K562 (cell line): ENCODE data around the gene RACGAP1. TPM values are rescaled to one million over a fixed set of nuclear protein-coding genes. Genes with fewer than 3 reads are reported as not detected.

Experiments
- CTBP1 ChIP-seq: fragments of 450-650 bp; IDR thresholded peaks from 2 replicates; pipeline ENCODE4 v1.6.1; 2016; ENCODE audit warnings: borderline replicate concordance
- ELF4 ChIP-seq: fragments of 450-650 bp; formaldehyde crosslinking; IDR thresholded peaks from 2 replicates; pipeline ENCODE4 v1.4.0; 2022; ENCODE audit warnings: missing genetic modification characterization
- ETV5 ChIP-seq: sonication (generic); formaldehyde crosslinking; IDR thresholded peaks from 2 replicates; pipeline ENCODE4 v1.4.0; 2020; ENCODE audit warnings: low read depth, mild to moderate bottlenecking, missing genetic modification reagents
- L3MBTL2 ChIP-seq: fragments of 450-650 bp; IDR thresholded peaks from 2 replicates; pipeline ENCODE4 v1.6.1; 2016; ENCODE audit warnings: mild to moderate bottlenecking, moderate library complexity
- PHB ChIP-seq: fragments of 250-450 bp; sonication (Bioruptor Pico); IDR thresholded peaks from 2 replicates; pipeline ENCODE4 v1.5.0; 2021
- ZNF263 ChIP-seq: sonication (generic); formaldehyde crosslinking; IDR thresholded peaks from 2 replicates; pipeline ENCODE4 v1.8.0; 2022; ENCODE audit warnings: mild to moderate bottlenecking, missing genetic modification reagents, borderline replicate concordance
- polyA plus RNA-seq, 8 experiments: library from polyadenylated mRNA; depleted of rRNA in 4 of 8; stranded (reverse) in 5 of 8; unstranded in 3 of 8; fragments of >200 nt; fragmentation: Nextera tagmentation in 2 of 8; fragmentation: Illumina TruSeq in 1 of 8; extraction: Ambion mirVana in 2 of 8; extraction: Trizol in 1 of 8; gene quantifications; 2 replicates each; pipeline versions ENCODE4 v1.2.1 to v1.2.3, GENCODE V29; 2011 to 2014; ENCODE audit warnings: inconsistent platforms in 1 of 8, missing spikeins in 1 of 8
- total RNA-seq, 7 experiments: library from RNA; depleted of rRNA in 6 of 7; stranded (reverse); fragments of >200 nt in 6 of 7; fragmentation: Illumina TruSeq in 2 of 7; extraction: Trizol in 2 of 7; gene quantifications; 2 replicates each; pipeline versions ENCODE4 v1.2.1 to v1.2.3, GENCODE V29; 2011 to 2021; ENCODE audit warnings: low replicate concordance in 1 of 7
- TF ChIP-seq, protein P1 (sequence below), 2 experiments: fragments of 450-650 bp; formaldehyde crosslinking in 1 of 2; IDR thresholded peaks; 2 replicates each; pipeline versions ENCODE4 v1.4.0 to v1.6.1; 2014 to 2020; ENCODE audit warnings: mild to moderate bottlenecking in 2 of 2, borderline replicate concordance in 1 of 2, low read depth in 1 of 2
- TF ChIP-seq, protein P2 (sequence below): sonication (generic); formaldehyde crosslinking; IDR thresholded peaks from 2 replicates; pipeline ENCODE4 v1.8.0; 2023; ENCODE audit warnings: mild to moderate bottlenecking, missing genetic modification reagents
- TF ChIP-seq, protein P3 (sequence below): sonication (generic); formaldehyde crosslinking; IDR thresholded peaks from 2 replicates; pipeline ENCODE4 v1.9.0; 2022; ENCODE audit warnings: mild to moderate bottlenecking, missing genetic modification reagents
- TF ChIP-seq, protein P4 (sequence below): fragments of 150-350 bp; IDR thresholded peaks from 2 replicates; pipeline ENCODE4 v1.6.1; 2014; ENCODE audit warnings: low read depth, mild to moderate bottlenecking, low read length, borderline replicate concordance

Gene RACGAP1
- total and polyA plus RNA-seq, 9 of the 15 experiments (the other 6 are each of a cell fraction or from before 2014, with no cell fraction given), result 56.4 to 92.9 (median 71.8) TPM

DNA sequence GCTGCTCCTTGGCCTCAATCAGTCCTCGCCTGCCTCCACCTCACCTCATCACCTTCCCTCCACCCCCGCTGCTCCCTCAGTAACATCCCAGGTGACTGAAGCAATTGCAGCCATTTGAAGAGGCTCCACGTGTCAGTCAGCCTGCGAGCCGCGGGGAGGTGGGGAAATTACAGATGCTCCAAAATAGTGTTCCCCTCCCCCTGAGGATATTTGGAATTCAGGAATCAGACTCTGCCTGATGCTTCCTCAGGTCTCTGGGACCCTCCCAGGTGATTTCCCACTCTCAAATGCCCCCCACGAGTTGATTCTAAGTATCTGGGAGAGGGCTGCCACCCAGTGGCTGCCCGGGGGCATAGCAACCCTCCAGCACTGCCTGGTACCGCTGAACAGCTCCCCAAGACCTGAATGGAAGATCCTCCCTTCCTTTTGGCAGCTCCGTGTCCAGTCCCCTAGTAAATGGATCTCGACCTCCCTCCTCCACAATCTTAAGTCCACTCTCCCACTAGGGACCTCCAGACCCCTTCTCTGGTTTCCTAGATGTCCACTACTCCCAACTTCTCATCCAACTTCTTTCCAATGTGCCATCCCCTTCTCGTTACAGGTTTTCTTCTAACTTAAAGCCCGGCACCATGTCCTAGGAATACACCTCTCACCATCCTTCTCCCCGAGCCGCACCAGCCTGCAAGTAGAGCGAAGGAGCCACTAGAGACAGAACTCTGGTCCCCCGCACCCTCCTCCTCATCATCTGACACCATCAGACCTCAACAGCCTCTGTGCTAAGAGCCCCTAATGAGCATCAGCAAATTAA lies 30.7 kb upstream of the RACGAP1 start (continued):
- TF ChIP-seq ZNF263 (0 out of 2 replicates have a peak, but pooled peaks have one; percentile 17), ETV5 (CRISPR knock-in tag) (no peak), PHB (CRISPR knock-in tag) (no peak), CTBP1 (peak; percentile 53; the same call in 1 of the 2 replicates), ELF4 (no peak), L3MBTL2 (peak; percentile 95)
- TF ChIP-seq, protein P1, sequence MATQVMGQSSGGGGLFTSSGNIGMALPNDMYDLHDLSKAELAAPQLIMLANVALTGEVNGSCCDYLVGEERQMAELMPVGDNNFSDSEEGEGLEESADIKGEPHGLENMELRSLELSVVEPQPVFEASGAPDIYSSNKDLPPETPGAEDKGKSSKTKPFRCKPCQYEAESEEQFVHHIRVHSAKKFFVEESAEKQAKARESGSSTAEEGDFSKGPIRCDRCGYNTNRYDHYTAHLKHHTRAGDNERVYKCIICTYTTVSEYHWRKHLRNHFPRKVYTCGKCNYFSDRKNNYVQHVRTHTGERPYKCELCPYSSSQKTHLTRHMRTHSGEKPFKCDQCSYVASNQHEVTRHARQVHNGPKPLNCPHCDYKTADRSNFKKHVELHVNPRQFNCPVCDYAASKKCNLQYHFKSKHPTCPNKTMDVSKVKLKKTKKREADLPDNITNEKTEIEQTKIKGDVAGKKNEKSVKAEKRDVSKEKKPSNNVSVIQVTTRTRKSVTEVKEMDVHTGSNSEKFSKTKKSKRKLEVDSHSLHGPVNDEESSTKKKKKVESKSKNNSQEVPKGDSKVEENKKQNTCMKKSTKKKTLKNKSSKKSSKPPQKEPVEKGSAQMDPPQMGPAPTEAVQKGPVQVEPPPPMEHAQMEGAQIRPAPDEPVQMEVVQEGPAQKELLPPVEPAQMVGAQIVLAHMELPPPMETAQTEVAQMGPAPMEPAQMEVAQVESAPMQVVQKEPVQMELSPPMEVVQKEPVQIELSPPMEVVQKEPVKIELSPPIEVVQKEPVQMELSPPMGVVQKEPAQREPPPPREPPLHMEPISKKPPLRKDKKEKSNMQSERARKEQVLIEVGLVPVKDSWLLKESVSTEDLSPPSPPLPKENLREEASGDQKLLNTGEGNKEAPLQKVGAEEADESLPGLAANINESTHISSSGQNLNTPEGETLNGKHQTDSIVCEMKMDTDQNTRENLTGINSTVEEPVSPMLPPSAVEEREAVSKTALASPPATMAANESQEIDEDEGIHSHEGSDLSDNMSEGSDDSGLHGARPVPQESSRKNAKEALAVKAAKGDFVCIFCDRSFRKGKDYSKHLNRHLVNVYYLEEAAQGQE (IDR thresholded peaks at IDR 0.05; ENCODE audit: borderline replicate concordance), result peak; percentile 93
- TF ChIP-seq, protein P1 (CRISPR knock-in tag; IDR thresholded peaks at IDR 0.05; ENCODE audit: low read depth), result no peak
- TF ChIP-seq, protein P2, sequence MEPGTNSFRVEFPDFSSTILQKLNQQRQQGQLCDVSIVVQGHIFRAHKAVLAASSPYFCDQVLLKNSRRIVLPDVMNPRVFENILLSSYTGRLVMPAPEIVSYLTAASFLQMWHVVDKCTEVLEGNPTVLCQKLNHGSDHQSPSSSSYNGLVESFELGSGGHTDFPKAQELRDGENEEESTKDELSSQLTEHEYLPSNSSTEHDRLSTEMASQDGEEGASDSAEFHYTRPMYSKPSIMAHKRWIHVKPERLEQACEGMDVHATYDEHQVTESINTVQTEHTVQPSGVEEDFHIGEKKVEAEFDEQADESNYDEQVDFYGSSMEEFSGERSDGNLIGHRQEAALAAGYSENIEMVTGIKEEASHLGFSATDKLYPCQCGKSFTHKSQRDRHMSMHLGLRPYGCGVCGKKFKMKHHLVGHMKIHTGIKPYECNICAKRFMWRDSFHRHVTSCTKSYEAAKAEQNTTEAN (CRISPR knock-in tag), result no peak
- TF ChIP-seq, protein P3, sequence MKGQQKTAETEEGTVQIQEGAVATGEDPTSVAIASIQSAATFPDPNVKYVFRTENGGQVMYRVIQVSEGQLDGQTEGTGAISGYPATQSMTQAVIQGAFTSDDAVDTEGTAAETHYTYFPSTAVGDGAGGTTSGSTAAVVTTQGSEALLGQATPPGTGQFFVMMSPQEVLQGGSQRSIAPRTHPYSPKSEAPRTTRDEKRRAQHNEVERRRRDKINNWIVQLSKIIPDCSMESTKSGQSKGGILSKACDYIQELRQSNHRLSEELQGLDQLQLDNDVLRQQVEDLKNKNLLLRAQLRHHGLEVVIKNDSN (CRISPR knock-in tag), result peak; percentile 39; the same call in 1 of the 2 replicates
- TF ChIP-seq, protein P4, sequence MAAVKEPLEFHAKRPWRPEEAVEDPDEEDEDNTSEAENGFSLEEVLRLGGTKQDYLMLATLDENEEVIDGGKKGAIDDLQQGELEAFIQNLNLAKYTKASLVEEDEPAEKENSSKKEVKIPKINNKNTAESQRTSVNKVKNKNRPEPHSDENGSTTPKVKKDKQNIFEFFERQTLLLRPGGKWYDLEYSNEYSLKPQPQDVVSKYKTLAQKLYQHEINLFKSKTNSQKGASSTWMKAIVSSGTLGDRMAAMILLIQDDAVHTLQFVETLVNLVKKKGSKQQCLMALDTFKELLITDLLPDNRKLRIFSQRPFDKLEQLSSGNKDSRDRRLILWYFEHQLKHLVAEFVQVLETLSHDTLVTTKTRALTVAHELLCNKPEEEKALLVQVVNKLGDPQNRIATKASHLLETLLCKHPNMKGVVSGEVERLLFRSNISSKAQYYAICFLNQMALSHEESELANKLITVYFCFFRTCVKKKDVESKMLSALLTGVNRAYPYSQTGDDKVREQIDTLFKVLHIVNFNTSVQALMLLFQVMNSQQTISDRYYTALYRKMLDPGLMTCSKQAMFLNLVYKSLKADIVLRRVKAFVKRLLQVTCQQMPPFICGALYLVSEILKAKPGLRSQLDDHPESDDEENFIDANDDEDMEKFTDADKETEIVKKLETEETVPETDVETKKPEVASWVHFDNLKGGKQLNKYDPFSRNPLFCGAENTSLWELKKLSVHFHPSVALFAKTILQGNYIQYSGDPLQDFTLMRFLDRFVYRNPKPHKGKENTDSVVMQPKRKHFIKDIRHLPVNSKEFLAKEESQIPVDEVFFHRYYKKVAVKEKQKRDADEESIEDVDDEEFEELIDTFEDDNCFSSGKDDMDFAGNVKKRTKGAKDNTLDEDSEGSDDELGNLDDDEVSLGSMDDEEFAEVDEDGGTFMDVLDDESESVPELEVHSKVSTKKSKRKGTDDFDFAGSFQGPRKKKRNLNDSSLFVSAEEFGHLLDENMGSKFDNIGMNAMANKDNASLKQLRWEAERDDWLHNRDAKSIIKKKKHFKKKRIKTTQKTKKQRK, result no peak
